Thymus (tissue), 11 donors: ENCODE results near the gene PLA2R1. TPM values are rescaled to one million over a fixed set of nuclear protein-coding genes. Genes with fewer than 3 reads are reported as not detected.

Experiments
- DNase-seq, 9 donors: peaks; one replicate each; pipeline ENCODE4 v3.0.0-alpha.2; 2013; ENCODE audit warnings: low spot score in 9 of 9, low read depth in 6 of 9, missing footprints in 1 of 9
- H3K27ac ChIP-seq, 2 donors: one replicate each; pipeline ENCODE4 v1.5.1; 2013; ENCODE audit warnings: control low read depth in 1 of 2, low read depth in 1 of 2, low read length in 1 of 2, mild to moderate bottlenecking in 1 of 2, moderate library complexity in 1 of 2
- H3K27me3 ChIP-seq, 2 donors: one replicate each; pipeline ENCODE4 v1.5.1; 2013; ENCODE audit warnings: low read length in 1 of 2; ENCODE audit not compliant: control insufficient read depth in 2 of 2, insufficient read depth in 1 of 2
- H3K36me3 ChIP-seq, 2 donors: one replicate each; pipeline ENCODE4 v1.5.1; 2013; ENCODE audit warnings: low read length in 1 of 2, mild to moderate bottlenecking in 1 of 2, moderate library complexity in 1 of 2; ENCODE audit not compliant: control insufficient read depth in 2 of 2, insufficient read depth in 2 of 2
- H3K4me1 ChIP-seq, 2 donors: one replicate each; pipeline ENCODE4 v1.5.1; 2013; ENCODE audit warnings: low read length in 2 of 2; ENCODE audit not compliant: control insufficient read depth in 2 of 2, insufficient read depth in 2 of 2
- H3K4me3 ChIP-seq, 2 donors: one replicate each; pipeline ENCODE4 v1.5.1; 2013; ENCODE audit warnings: low read length in 2 of 2, control low read depth in 1 of 2, mild to moderate bottlenecking in 1 of 2
- H3K9me3 ChIP-seq, 2 donors: one replicate each; pipeline ENCODE4 v1.5.1; 2013; ENCODE audit warnings: low read length in 1 of 2, mild to moderate bottlenecking in 1 of 2; ENCODE audit not compliant: control insufficient read depth in 2 of 2, insufficient read depth in 1 of 2
- WGBS: extraction: QIAGEN DNeasy Blood & Tissue Kit; methylation state at CpG from one replicate; pipeline ENCODE4 v1.1.7; 2013; 5-methylcytosine and 5-hydroxymethylcytosine counted together
- polyA plus RNA-seq: library from polyadenylated mRNA; stranded (reverse); fragments of 200-250 nt; gene quantifications from one replicate; pipeline ENCODE4 v1.2.3, GENCODE V29; 2013
- total RNA-seq: library from RNA; stranded (reverse); fragments of 120-200 nt; gene quantifications from one replicate; pipeline ENCODE4 v1.2.4, GENCODE V29; 2013
- donor health status: healthy.

PLA2R1 gene
- total and polyA plus RNA-seq, 2 donors = 0.90 to 2.7 TPM

DNA sequence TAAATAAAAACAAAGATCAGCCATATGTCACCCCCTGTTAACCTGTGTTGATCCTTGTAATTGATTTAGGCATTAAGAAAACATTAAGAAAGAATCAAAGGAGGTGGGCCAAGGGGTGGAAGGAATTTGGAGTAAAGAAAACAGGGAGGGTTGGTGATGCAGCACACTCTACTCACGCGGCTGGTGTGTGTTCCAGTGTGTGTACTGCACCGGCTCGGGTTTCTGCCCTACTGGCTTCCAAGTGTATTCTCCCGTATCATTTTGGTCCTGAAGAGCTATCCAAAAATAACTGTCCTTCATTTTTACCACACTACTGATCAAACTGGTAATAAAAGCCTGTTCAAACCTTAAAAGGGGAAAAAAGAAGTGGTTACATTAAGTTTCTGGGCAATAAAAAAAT, 56.9 kb downstream of the PLA2R1 start:
- Histone ChIP-seq H3K27ac (no peak overlapping the region), H3K27me3 (no peaks in the 10 kb centered on the region), H3K9me3 (no peaks in the 10 kb centered on the region), H3K4me1 (no peaks in the 10 kb centered on the region), H3K4me3 (no peak overlapping the region), H3K36me3 (no peaks in the 10 kb centered on the region)
- 95% methylated on average over 5 of the region's 5 CpGs for WGBS
- no peak for DNase-seq

DNA sequence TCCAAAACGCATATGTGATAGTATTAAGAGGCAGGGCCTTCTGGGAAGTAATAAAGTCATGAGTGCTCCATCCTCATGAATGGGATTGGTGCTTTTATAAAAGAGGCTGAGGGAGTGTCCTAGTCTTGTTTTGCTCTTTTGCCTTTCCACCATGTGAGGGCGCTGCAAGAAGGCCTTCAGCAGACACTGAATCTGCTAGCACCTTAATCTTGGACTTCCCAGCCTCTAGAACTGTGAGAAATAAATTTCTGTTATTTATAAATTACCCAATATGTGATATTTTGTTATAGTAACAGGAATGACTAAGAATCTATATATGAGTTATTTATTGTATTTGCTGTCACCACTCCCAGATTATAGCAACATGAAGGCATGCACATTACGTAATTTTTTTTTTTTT, 63.5 kb downstream of the PLA2R1 start:
- 97% methylated on average over 3 of the region's 3 CpGs for WGBS
- Histone ChIP-seq H3K36me3 (no peaks in the 10 kb centered on the region), H3K9me3 (no peaks in the 10 kb centered on the region), H3K4me1 (no peaks in the 10 kb centered on the region), H3K27ac (no peak overlapping the region), H3K4me3 (no peak overlapping the region), H3K27me3 (no peaks in the 10 kb centered on the region)
- no peak for DNase-seq

DNA sequence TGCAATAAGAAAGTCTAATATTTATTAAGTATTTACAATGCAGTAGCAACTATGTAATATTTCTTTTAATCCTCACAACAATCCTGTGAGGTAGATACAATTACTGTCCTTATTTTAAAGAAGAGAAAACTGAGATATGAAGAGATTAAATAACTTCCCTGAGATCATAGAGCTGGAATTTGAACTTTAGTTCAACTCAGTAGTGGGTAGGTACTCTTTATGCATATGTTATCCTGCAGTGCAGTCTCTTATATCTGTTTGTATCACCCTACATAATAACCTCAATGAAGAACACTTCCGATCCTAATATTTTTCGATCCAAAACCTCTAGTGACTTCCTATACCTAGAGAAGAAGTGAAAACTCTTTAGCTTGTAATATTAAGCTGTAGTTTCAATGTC, 64.2 kb downstream of the PLA2R1 start:
- Histone ChIP-seq H3K9me3 (no peaks in the 10 kb centered on the region), H3K4me3 (no peak overlapping the region), H3K36me3 (no peaks in the 10 kb centered on the region), H3K4me1 (no peaks in the 10 kb centered on the region), H3K27me3 (no peaks in the 10 kb centered on the region), H3K27ac (no peak overlapping the region)
- 97% methylated on average over 2 of the region's 2 CpGs for WGBS
- no peak for DNase-seq

DNA sequence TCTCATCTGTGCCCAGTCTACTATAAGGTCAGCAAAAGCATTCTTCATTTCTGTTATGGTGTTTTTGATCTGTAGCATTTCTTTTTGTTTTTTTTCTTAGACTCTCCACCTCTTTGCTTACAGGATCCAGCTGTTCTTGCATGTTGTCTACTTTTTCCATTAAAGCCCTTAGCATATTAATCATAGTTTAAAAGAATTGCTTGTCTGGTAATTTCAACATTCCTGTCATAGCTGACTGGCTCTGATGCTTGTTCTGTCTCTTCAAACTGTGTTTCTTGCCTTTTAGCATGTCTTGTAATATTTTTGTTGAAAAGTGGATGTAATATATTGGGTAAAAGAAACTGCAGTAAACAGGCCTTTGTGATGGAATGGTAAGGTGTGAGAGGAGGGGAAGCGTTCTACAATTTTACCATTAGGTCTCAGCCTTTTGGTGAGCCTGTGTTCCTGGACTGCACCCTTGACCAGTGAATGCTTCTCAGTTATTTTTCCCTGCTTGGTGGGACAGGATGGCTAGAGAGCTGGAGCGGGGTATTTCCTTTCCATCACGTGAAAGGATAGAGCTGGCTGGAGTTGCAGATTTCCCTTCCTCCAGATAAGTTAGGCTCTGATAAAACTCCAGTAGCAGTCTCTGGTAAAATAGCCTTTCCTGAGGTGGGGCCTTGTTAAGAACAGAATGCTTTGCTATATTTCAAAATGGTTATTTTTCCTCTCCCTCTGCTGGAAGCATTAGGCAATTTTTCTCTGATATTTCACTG, 65.4 kb downstream of the PLA2R1 start:
- Histone ChIP-seq H3K27me3 (no peaks in the 10 kb centered on the region), H3K4me3 (no peak overlapping the region), H3K27ac (no peak overlapping the region), H3K4me1 (no peaks in the 10 kb centered on the region), H3K9me3 (no peaks in the 10 kb centered on the region), H3K36me3 (no peaks in the 10 kb centered on the region)
- WGBS = 98% methylated on average over 3 of the region's 3 CpGs
- no peak for DNase-seq

DNA sequence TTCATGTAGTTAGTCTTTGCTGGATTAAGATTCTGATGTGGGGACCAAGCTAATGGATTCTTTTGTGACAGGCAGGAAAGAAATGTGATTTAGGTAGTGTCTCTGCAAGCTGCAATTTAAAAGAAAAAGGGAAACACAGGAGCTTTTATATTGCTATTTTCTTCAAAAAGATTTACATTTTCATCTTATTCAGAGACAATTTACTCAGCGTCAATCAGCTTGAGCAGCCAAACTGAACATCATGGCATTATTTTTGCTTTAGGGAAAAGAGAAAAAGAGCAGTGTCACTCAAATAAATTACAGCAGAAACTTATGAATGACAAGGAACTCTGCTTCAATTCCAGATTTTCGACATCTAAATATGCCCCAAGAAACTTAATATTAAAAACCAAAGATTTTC, 67.4 kb downstream of the PLA2R1 start:
- Histone ChIP-seq H3K36me3 (no peaks in the 10 kb centered on the region), H3K9me3 (no peaks in the 10 kb centered on the region), H3K4me3 (no peak overlapping the region), H3K27ac (no peak overlapping the region), H3K27me3 (no peaks in the 10 kb centered on the region), H3K4me1 (no peaks in the 10 kb centered on the region)
- no peak for DNase-seq
- WGBS = 96% methylated on average over 2 of the region's 2 CpGs

DNA sequence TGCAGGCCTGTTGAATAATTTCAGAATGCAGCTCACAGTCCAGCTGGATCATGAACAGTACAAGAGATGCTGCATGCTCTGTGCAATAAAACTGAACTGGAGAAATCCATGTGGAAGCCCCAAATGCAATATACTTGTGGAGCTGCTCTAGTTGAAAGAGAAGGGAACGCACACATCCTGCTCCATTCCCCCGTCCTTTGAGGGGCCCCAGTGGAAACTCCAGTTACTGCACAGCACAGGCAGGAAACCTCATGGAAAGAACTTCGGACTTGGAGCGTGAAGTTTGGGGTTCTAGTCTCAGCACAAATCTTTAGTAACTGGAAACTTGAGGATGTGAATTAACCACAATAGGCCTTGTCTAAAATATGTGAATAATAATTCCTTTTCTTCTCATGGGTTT, 73.2 kb downstream of the PLA2R1 start:
- H3K27me3 ChIP-seq = no peaks in the 10 kb centered on the region
- H3K9me3 ChIP-seq = no peaks in the 10 kb centered on the region
- no peak for DNase-seq
- no peaks in the 10 kb centered on the region for H3K36me3 ChIP-seq
- no peaks in the 10 kb centered on the region for H3K4me1 ChIP-seq
- H3K27ac ChIP-seq = no peak overlapping the region
- H3K4me3 ChIP-seq = no peak overlapping the region
- WGBS = 97% methylated on average over 4 of the region's 4 CpGs

DNA sequence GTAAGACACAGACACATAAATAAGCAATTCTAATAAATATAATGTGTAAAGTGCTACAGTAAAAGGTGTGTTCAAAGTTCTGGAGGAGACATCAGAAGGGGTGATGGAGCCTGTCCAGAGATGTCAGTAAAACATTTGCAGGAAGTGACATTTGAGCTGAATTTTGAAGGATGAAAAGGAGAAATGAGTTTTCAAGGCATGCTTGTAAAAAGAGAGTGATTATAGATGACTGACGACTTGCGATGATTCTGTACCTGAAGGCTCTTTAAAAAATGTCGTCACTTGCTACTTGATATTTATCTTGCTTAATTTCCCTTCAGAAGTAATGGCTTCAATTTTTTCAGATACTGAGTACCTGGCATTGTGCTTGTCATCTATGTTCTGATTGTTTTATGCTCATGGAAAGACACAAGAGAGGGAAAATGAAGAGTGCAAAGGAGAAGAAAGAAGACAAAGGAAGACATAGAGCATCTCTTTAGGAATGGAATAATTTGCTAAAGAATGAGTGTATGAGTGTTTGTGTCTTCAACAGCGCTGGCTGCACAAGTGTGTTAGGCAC, 73.9 kb downstream of the PLA2R1 start:
- H3K27ac ChIP-seq = no peak overlapping the region
- no peaks in the 10 kb centered on the region for H3K4me1 ChIP-seq
- H3K36me3 ChIP-seq = no peaks in the 10 kb centered on the region
- H3K27me3 ChIP-seq = no peaks in the 10 kb centered on the region
- no peak overlapping the region for H3K4me3 ChIP-seq
- no peaks in the 10 kb centered on the region for H3K9me3 ChIP-seq
- no peak for DNase-seq
- 94% methylated on average over 4 of the region's 4 CpGs for WGBS

DNA sequence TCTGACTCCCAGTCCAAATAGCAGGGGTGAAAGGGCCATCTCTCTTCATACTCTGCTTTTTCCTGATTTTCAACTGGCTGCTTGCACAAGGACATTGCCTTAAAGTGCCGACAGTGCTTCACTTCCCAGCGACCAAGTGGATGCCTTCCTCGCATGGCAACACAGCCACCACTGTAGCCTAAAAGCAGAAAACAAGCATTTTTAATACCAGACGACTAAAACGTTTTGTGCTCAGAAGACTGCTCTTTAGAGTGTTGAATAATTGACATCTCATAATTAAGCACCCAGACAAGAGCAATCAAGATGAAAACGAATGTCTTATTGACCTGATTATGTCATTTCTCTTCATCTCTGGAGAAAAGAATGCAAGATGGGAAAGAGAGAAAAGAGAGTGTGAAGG, 75.2 kb downstream of the PLA2R1 start:
- 97% methylated on average over 6 of the region's 6 CpGs for WGBS
- no peaks in the 10 kb centered on the region for H3K9me3 ChIP-seq
- no peaks in the 10 kb centered on the region for H3K4me1 ChIP-seq
- H3K36me3 ChIP-seq = no peaks in the 10 kb centered on the region
- no peaks in the 10 kb centered on the region for H3K27me3 ChIP-seq
- DNase-seq = no peak
- no peak overlapping the region for H3K27ac ChIP-seq
- no peak overlapping the region for H3K4me3 ChIP-seq

DNA sequence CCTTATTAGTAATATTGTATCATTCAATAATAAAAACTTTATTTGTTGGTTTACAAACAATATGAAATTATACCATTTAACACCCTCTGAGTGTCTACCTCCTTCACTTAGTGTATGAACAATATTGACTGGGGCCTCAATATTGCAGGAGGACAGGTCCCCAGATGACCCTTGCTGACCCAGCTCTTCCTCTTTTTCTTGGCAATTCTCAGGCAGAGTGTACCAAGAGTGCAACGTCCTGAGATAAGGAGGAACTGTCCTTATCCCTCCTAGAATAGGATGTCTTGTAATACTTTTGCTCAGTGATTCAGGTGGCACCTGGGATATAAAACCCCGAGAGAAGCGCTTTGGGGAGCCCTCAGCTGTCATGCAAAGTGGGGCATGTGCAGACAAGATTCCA, 76.8 kb downstream of the PLA2R1 start:
- Histone ChIP-seq H3K27me3 (no peaks in the 10 kb centered on the region), H3K4me1 (no peaks in the 10 kb centered on the region), H3K9me3 (no peaks in the 10 kb centered on the region), H3K27ac (no peak overlapping the region), H3K4me3 (no peak overlapping the region), H3K36me3 (no peaks in the 10 kb centered on the region)
- WGBS = 96% methylated on average over 3 of the region's 3 CpGs
- DNase-seq = no peak
